OCI-LY1 (cell line): Measurements from ENCODE around the gene GNAS-AS1.

Experiments used
- CTCF ChIP-seq: fragments of 200-600 bp; sonication (generic), shearing (Covaris generic); IDR thresholded peaks from 2 replicates; pipeline ENCODE4 v1.5.1; 2017; ENCODE audit warnings: mild to moderate bottlenecking, antibody characterized with exemption, low read length, moderate library complexity, mixed read lengths
- EZH2 ChIP-seq: fragments of 200-600 bp; sonication (generic), shearing (Covaris generic); IDR thresholded peaks from 2 replicates; pipeline ENCODE4 v1.8.0; 2017; ENCODE audit warnings: borderline replicate concordance, mixed run types, mild to moderate bottlenecking, antibody characterized with exemption, low read length, moderate library complexity, mixed read lengths

- TF ChIP-seq EZH2 = no peak
- no peak for TF ChIP-seq CTCF
Measured at GRCh38 chr20:58838174-58838573, 12.5 kb downstream of the GNAS-AS1 start.
